HG02885 (cell line): ENCODE results near the gene HYAL1.
"Not testable (repeated sequence)": the region's sequence is repeated elsewhere in the genome, so short reads cannot be mapped to it uniquely, and the experiment has no call there.

ENCODE experiments used
- ATAC-seq: cut with Tn5 transposase; IDR thresholded peaks from one replicate; pipeline ENCODE4 v1.9.1; 2021; ENCODE audit warnings: mild to moderate bottlenecking; ENCODE audit not compliant: unreplicated experiment, poor library complexity

The HYAL1 gene

GRCh38 chr3:50264383-50264963, 38.9 kb downstream of the HYAL1 start:
- ATAC-seq: no peak

GRCh38 chr3:50263478-50264382, 39.6 kb downstream of the HYAL1 start:
- ATAC-seq: no peak

DNA sequence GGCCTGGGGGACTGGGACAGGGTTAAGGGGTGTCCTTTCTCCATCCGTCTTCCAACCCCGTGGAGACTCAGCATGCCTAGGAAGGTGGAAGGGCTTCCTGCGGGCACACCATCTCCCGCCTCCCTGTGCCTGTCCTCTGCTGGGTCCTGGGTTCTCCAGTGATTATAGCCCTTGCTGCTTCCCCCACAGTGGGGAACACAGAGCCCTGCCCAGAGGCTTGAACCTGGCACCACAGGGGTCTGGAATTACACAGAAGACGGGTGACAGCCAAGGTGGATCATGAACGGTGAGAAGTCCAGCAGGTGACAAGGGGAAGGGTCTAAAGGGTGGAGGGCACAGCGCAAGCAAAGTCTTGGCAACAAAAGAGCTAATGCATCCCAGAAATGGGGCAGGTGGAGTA, 40.6 kb downstream of the HYAL1 start:
- ATAC-seq: no peak

- not testable (repeated sequence) for ATAC-seq
Measured at GRCh38 chr3:50262200-50262599, 41.2 kb downstream of the HYAL1 start.

DNA sequence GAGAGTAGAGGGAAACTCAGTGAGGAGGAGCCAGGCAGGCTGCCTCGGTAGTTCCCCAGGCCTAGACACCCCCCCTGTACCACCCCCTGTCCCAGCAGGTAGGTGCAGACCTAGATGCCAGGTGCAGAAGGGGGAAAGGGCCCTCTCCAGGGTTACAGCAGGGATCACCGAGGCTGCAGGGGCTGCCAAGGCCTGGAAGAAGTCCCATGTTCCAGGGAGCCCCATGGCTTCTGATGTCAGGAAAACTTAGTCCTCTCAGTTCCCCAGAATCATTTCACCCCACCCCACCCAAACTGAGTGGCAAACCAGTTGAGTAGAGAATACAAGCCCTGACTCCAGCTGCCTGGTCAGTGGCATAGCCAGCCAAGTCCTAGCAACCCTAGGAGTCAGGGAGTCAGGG, 41.9 kb downstream of the HYAL1 start:
- ATAC-seq: no peak

DNA sequence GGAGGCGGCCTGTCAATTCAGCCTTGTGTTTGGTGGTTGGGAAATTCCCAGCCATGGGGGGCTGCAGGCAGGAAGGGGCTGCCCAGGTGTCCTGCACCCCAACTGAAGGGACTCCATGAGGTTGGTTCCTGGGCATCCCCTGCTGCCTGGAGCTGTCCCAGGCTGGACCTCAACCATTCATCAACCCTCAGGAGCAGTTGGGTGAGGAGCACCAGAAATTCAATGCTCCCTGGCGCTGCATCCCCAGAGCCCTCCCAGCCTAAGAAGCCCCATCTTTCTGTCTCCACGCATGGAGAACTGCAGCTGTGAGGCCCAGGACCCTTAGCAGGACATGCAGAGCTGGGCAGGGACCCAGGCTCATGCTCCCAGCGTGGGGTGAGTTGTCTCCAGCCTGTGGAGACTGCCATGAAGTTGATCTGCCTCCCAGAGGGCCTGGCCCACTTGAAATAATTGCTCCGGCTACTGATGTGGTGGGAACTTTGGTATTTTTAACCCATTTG, 42.4 kb downstream of the HYAL1 start:
- ATAC-seq: no peak

- peak; percentile 92 for ATAC-seq
Measured at GRCh38 chr3:50260027-50260941, 43.1 kb downstream of the HYAL1 start.

DNA sequence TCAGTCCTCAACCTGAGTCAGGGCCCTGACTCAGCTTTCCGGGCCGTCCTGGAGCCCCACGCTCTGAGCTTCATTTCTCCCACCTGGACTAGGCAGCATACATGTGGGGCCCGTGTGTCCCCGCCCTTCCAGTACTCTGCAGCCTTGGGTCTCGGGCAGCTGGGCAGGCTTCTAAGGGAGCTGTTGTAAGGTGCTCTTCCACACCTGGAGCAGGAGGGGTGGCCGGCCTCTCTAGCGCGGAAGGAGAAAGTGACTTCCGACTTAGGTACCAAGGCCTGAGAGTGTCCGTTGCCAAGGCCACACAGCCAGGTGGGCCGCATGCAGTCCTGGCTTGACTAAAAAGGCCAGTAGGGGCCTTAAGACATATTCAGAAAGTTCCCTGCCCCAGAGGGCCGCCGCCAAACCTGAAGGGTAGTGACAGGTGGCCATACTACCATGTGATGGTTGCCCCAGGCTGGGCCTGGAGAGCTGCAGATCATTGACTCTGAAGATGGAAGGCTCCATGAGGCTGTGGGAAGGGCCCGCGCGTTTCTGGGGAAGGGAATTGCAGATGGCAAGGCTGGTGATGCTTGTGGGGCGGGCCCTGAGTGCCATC, 43.8 kb downstream of the HYAL1 start:
- ATAC-seq: peak; percentile 26

GRCh38 chr3:50258979-50259378, 44.4 kb downstream of the HYAL1 start:
- ATAC-seq: no peak

DNA sequence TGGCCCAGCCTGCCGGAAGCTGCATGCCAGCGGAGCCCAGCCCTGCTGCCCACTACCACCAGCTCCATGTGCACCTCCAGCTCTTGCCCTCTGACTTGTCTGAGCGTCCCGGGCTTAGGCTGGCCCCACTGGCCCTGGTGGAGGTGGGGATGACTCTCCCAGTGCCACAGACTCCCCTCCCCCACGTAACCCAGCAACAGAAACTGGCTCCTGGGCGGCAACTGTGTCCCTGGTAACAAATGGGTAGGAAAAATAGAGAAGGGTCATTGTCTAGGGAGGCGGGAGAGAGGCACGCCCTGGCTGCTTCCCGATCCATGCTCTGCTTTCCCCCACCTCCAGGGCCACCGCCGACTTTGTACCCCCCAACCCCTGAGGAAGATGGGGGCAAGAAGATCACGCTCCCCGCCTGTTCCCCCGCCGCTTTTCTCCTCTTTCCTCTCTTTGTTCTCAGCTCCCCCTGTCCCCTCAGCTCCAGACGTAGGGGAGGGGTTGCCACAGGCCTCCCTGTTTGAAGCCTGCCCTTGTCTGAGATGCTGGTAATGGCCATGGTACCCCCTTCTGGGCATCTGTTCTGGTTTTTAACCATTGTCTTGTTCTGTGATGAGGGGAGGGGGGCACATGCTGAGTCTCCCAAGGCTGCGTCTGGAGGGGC, 45.2 kb downstream of the HYAL1 start:
- ATAC-seq: no peak

- ATAC-seq: no peak
Measured at GRCh38 chr3:50256978-50257890, 46.1 kb downstream of the HYAL1 start.

GRCh38 chr3:50255251-50255615, 48.1 kb downstream of the HYAL1 start:
- ATAC-seq: no peak

- ATAC-seq: no peak
Measured at GRCh38 chr3:50254577-50255250, 48.7 kb downstream of the HYAL1 start.

GRCh38 chr3:50251220-50251619, 52.2 kb downstream of the HYAL1 start:
- no peak for ATAC-seq

- no peak for ATAC-seq
Measured at GRCh38 chr3:50250514-50250913, 52.9 kb downstream of the HYAL1 start.
